NCI-H1048 (cell line): ENCODE results near the gene CPPED1.

Experiments
- DNase-seq: peaks from one replicate; lab custom pipeline; 2025; lab: John Stamatoyannopoulos, UW

Gene CPPED1

DNA sequence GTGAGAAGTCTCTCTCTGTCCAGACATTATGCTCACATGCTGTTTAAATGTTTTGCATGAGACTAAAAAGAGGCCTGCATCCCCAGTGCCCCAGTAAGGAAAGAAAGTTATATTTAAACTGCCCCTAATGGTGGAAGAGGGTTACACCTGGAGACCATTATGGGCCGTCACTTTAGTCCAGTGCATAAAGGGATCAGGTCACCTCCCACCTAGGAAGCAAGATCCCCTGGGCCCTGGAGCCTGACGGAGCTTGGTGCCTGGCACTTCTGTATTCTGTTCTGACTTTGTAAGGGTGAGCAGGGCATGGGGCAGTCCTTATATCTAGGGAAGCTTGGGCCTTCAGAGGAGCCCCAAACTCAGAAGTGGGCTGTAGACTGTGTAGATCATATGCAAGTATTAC lies 67.9 kb downstream of the CPPED1 start:
- no peak for DNase-seq

DNA sequence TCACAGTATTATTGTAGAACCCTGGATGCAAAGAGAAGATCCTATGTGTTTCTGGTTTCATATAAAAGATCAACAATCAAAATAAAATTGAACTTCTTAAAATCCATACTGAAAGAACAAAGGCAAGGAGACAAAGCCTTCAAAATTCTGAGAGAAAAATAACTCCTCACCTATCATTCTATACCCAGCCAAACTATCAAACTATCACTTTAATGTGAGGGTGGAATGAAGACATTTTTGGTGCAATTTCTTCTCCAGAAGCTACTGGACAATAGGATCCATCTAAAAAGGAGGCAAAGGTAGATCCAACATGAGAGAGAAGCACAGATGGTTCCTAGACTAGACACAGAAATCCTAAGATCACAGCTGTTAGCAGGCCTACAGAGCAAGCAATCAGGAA lies 71.1 kb downstream of the CPPED1 start:
- DNase-seq, result no peak

DNA sequence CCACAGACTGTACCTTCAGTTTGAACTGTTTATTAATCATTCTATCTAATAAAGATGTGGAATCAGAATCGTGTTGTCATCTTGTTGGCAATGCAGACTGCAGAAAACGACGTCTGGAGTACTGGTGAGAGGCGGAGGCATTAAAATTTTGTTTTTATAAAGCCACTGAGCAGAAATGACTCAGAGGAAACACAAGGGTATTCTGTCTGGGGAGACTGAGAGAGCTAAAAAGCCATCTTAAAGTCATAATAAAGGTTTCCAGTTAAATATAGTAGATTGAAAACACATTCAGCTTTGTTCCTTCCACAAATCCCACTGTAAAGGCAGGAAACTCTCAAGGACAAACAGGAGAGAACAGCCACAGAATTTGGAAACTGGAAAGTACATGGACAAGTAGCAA lies 74.2 kb downstream of the CPPED1 start:
- DNase-seq, result no peak

DNA sequence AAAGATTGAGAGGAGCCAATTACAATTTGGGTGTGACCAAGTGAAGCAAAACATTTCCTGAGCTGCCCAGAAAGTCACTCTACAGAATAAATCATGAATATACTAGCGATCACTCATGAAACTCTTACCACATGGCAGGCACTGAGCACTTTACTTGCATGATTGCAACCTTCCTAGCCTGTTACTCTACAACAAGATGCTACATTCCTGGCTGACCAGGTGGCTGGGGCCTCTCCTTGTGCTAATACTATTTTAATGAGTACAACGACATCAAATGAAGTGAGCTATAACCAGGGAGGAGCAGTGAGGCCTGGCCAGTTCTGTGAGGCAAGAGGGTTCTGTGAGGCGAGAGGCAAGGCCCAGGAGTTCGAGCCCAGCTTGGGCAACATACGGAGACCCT lies 75.2 kb downstream of the CPPED1 start:
- DNase-seq, result no peak

DNA sequence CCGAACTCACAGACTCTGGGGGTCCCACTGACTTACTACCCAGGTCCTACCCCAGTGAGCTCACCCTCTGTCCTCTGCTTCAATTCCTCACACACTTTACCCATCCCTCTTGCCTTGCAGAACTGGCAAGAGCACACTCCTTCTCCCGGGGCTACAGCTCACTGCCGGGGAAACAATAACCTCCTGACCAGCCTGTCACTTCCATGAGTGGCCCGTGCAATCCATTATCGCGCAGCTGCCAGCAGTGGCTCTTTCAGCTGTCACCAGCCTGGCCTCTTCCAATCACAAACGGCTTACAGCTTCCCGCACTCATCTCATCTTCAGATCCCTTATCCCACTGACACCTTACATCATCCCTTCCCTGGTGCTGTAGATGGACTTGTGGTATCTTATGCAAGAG lies 79.5 kb downstream of the CPPED1 start:
- DNase-seq, result no peak

DNA sequence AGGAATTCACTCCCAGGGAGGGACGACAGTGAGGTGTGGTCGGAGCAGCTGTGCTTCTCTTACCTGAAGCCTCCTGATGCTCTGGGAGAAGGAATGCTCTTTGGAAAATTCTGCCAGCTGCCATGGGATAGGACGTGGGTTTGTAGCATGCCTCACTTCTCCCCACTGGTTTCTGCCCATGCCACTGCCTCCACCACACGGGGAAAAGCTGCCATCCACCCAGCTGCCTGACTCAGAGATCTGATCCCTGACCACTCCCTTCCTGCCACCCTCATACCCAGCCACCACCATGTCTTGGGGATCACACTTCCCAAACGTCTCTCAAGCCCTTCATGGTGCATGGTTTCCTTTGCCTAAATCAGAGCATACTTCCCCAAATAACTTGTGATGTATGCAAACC lies 80.0 kb downstream of the CPPED1 start:
- DNase-seq, result no peak

DNA sequence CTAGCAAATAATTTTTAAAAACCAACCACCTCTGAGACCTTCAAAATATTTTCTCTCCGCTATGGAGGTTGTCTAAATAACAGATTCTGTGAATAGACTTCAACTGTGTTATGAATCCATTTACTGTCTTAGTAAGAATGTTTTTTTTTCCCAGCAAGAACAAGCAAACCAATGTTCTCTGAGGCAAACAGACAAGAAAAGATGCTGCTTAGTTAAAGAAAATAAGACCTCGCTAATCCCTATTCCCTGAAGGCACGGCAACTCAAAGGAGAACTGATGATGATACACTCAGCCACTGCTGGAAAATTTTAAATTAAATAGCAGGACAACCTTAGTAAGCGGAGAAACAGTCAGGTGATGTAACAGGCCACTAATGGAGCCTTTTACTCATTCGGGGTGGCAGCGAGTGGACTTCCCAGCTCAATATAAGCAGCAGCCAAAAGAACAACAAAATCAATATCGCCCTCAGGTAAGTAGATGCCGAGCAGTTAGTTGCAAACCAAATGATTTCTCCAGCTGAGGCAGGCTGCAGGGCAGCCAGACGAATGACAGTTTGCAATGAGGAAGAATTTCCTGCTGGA lies 81.8 kb downstream of the CPPED1 start:
- no peak for DNase-seq

DNA sequence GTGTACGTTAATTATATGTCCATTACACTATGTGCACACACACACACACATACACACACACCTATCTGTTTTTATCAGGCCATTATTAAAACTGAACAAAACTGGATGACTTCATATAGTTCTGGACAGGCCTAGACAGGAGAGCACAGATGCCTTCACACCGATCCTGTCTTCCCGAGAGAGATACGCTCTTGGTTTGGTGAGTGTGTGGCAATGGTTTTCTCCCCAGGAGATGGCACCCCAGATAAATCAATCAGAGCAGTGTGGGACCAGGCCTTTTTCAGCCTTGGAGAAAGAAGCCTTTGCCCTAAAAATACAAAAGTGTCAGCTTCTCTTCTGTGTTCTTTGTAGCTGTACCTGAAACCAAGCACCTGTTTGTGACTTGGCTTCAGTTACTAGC lies 83.7 kb downstream of the CPPED1 start:
- no peak for DNase-seq

DNA sequence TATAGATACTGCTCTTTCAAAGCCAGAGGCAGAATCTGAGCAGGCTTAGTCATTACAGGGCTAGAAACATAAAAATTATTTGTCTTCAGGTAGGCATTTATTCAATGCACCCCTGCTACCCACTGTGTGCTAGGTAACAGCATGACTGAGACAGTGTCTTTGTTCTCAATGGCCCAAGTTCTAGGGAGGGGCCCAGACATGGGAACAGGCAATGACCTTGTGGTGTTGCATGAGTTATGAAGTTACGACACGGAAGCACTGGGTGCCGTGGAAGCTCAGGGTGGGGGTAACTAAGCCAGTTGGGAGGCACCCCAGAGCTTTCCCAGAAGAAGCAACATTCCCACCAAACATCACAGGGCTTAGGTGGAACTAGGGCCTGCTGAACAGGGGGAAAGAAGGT lies 87.0 kb downstream of the CPPED1 start:
- no peak for DNase-seq

DNA sequence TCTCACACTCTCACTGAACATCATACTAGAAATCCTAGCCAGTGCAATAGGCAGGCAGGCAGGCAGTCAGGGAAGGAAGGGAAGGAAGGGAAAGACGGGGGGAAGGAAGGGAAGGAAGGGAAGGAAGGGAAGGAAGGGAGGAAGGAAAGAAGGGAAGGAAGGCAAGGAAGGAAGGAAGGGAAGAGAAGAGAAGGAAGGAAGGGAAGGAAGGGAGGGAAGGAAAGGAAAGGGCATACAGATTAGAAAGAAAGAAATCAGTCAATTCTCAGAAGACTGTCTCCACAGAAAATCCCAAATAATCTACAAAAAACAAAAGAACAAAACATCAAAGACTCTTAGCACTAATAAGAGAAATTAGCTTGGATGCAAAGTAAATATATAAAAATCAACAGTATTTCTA lies 93.9 kb downstream of the CPPED1 start:
- DNase-seq, result no peak

DNA sequence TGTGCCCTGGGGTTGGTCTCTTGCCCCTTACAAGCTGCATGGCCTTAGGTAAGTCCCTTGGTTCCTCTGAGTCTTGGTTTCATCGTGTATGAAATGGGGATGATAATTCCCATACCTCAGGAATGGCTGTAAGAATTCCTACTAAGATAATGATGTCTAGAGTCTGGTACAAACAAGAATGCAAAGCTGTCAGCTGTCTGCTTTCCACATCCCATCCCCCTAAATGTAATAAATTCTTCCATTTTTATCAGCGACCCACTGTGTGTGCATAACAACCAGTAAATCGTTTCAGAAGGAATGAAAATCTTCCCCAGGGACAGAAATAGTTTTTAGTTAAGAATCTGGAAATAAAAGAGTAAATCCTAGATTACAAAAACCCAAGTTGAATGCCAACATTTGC lies 95.4 kb downstream of the CPPED1 start:
- DNase-seq, result no peak

DNA sequence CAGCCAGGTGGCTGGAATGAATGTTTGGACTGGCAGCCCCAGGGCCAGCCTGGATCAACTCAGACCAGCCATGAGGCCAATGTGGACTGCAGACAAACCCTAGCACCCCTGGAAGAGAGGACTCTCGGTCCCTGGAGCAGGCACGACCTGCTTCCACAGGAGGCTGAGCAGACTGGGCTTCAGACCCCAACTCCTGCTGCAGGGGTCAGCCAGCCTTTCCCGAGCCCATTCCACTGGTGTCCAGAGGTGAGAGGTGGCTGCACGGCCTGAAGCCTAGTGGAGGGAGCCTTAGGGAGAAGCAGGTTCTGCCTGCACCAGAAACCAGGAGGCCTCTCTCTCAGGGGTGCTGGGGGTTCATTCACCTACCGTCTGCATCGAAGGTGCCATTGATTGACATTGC lies 97.1 kb downstream of the CPPED1 start:
- no peak for DNase-seq

DNA sequence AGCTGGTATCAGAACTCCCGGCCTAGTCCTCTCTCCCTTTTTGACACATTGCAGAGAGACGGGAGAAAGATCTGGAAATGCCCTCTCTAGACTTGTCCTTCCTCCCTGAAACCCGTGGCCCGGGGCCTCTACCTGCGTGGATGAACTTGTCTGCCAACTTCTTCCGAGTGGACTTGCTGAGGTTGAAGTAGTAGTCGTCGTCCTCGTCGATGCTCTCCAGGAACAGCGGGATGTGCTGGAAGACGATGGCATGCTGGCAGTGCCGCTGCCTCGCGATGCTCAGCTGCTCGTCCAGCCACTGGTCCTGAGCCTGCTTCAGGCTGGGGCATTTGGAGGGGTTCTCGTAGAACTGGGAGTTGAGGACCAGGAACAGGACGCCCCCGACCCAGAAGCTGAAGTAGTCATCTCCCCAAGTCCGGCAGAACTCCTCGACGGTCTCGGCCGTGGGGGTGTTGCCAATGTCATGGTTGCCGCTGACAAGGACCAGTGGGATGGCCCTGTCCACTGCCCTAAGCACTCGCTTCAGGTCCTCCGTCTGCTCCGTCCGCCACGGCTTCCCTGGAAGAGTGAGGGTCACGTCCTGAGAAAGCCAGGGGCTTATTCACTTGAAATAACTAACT lies 99.1 kb downstream of the CPPED1 start:
- DNase-seq, result no peak

DNA sequence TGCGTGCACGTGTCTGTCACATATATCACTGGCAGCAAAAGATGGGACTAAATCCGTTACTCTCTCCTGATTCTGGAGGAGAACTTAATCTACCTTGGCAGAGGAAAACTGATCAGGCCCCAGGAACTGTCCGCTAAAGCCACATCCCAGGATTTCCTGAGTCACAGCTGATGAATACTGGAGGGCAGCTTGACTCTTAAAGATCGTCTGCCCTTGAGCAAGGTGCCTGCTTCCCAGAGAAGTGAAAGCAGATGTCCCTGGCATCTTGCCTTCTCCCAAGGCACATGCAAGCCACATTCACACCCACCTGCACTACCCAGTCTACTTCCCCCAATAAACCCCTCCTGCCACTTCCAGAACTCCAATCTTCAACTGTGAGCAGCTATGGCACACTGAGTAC lies 99.8 kb downstream of the CPPED1 start:
- no peak for DNase-seq

DNA sequence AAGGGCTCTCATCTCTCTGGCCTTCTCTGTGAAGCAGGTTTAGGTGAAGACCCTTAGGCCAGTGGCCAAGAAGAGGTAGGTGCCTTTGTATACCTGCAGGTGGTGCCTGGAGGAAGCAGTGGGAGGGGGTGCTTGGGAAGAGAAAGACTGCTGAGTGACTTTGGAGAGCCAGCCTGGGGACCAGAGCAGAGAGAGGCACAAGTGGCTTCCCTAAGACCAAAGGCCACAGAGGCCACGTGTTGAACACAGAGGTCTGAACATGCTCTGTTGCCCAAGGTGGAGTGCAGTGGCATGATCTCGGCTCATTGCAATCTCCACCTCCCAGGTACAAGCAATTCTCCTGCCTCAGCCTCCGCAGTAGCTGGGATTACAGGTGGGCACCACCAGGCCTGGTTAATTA lies 103.5 kb downstream of the CPPED1 start:
- no peak for DNase-seq

DNA sequence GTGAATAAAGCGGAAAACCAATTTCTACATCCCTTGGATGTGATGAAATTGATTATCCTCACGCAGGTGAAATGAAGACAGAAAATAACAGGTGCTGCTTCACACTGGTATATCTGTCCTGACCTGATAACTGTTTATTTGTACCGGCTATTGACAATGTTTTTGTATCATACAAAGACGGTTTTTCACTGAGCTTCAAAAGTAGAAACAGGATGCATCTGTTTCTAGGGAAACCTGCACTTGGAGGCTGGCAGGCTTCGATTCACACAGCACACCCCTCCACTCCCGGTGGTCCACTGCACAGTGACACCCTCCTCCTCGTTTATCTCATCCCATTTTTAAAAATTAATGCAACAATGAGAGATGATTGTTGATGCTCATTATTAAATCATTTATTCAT lies 104.5 kb downstream of the CPPED1 start:
- no peak for DNase-seq

DNA sequence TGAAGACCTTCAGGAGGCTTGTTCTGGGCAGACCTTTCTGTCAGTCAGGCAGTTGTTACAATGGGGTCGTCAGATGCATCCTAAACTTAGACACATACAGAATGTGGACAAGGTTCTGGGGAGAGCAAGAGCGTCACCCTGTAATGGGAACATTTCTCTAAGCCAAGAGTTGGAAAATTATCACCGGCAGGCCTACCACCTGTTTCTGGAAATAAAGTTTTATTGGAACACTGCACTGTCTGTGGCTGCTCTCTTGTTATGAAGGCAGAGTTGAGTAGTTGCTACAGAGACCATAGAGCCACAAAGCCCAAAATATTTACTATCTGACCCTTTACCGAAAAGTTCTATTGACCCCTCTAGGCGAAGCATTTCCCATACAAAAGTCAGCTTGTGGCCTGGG lies 106.2 kb downstream of the CPPED1 start:
- no peak for DNase-seq

DNA sequence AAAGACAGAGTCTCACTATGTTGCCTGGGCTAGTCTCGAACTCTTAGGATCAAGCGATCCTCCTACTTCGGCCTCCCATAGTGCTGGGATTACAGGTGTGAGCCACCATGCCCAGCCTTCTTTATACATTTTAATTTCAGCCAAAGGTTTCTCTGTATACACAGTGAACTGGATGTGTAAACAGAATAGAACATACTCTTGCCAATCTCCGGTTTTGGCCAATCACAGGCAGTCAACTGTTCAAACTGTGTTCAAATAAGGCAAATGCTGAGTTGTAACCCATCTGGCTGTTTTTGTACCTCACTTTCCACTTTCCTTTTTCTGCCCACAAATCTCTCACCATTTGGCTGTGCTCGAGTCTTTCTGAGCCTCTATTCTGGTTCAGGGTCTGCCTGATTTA lies 108.2 kb downstream of the CPPED1 start:
- no peak for DNase-seq

DNA sequence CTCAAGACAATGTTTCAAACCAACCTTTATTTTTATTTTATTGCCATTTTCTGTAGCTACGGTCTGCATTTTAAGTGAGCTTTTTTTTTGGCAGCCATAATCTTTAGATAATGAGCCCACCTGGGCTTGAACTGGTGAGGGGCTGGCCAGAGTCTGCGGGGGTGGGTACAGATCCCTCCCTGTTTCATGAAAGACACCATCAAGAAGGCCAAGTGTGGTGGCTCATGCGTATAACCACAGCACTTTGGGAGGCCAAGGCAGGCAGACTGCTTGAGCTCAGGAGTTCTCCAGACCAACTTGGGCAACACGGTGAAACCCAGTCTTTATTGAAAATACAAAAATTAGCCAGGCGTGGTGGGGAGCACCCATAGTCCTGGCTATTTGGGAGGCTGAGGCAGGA lies 113.7 kb downstream of the CPPED1 start:
- no peak for DNase-seq

DNA sequence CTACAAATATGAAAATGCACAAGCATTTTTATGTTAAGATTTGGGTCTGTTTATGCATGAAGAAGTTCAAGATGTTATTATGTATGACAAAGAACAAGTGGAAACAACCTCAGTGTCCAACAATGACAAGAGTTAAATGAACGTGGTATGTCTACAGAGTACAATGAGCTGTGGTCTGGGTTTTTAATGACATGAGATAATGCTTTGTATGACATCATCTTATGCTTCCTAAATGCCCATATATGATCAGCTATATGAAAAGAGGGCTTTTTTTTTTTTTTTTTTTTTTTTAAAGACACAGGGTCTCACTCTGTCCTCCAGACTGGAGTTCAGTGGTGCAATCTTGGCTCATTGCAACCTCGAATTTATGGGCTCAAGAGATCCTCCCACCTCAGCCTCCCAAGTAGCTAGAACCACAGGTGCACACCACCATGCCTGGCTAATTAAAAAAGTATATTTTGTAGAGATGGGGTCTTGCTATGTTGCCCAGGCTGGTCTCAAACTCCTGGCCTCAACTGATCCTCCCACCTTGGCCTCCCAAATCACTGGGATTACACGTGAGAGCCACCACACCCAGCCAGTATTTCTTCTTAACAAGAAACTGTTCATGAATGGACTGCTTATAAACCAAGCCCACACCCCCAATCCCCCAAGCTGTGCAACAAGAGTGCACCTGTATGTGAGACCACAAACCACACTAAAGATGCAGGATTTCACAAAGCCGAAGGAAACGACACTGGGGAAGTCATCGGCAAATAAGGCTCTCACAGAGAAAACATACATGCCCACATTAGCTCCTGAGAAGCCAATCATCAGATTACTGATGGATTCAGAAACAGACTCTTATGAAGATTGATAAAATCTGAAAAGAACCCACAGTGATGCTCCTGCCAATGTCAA lies 114.5 kb downstream of the CPPED1 start:
- DNase-seq, result no peak

DNA sequence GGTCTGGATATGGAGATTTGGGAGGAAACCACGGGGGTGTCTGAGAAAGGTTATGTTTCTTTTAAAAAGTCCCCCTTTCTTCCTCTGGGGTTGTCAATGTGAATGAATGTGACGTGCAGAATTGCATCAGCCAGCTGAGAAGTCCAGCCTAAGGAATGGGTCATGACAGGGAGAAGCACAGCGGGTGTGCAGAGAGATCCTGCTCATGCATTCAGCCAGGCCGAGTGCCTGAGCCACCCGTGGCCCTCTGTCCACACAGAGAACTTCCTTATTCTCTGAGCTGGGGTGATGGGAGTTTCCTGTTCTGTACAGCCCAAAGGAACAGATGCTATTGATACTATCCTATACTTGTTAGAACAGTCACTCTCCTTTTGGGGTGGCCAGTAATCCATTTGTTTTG lies 117.9 kb downstream of the CPPED1 start:
- no peak for DNase-seq

DNA sequence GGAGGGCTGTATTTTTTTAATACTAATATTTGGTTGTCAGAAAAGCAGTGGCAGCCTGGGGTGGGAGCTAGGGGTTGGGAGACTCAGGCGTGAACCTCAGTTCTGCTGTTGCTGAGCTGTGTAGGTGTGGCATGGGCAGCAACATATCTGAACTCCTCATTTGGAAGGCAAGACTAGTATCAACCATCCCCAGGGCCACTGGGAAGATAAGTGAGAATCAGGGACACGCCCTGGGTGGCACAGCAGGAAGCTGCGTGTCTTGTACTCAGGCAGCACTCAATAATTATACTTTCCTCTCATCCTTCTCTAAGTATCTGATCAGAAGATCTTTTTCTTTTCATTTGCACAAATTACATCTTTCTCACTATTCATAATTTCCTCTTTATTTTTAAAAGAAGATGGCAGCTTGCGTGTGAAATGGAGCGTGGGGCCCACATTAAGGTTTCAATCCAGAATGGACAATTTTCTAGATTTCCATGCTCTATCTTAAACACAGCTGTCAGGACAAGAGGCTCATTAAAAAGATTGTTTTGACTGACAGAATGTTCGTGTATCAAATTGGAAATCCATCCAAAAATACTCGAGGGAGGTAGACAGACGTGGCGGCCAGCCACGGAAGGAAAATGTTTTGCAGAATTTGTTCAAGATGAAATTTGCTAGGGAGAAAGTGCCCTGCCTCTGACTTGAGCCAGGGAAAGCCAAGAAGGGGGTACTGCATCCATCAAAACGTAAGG lies 121.1 kb downstream of the CPPED1 start:
- no peak for DNase-seq

DNA sequence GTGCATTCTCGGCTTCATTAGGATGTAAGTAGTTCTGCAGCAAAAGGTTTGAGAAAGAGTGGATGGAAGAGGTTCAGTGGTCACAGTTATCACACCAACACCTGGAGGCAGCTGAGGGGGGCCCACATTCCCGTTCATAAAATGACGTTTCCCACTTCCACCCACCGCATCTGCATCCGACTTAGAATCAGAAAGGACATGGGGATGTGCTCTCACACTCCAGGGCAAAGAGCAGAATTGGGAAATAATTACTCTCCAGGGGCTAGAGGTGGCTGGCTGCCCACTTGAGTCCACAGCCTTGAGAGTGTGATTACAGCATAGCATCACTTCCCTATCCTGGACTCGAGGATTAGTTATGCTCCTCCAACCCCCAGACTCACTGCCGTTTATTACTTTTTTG lies 122.0 kb downstream of the CPPED1 start:
- DNase-seq, result no peak
